ENCODE results near the gene ELMO3.

ELMO3 gene

DNA sequence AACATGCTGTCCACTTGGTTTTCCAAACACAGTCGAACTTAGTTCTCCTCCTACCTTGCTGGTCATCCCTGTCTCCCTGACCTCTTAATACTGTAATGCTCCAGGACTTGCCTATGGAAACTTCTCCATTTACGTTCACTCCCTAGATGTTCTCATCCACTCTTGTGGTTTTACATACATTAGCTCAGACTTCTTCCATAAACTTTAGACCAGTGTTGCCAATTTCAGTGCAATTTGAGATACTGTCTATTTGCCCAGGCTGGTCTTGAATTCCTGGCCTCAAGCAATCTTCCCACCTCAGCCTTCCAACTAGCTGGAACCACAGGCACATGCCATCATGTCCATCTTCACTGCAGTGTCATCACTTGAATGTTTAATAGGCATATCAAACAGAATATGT, 16.6 kb upstream of the ELMO3 start:
- DNase-seq, result no peak

DNA sequence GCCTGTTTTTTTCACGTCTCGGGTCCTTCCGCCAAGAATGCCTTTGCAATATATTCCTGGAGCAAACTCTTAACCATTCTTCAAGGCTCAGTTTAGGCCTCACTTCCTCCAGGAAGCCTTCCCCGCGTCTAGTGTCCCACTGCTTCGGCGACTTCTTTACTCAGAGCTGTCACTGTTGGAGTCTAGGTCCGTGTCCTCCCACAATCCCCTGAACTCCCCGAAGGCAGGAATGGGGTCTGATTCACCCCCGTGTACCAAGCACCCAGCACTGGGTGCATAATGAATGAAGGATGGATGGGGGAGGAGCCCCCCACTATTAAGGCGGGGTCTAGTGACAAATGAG, 15.7 kb upstream of the ELMO3 start:
- DNase-seq, result no peak

DNA sequence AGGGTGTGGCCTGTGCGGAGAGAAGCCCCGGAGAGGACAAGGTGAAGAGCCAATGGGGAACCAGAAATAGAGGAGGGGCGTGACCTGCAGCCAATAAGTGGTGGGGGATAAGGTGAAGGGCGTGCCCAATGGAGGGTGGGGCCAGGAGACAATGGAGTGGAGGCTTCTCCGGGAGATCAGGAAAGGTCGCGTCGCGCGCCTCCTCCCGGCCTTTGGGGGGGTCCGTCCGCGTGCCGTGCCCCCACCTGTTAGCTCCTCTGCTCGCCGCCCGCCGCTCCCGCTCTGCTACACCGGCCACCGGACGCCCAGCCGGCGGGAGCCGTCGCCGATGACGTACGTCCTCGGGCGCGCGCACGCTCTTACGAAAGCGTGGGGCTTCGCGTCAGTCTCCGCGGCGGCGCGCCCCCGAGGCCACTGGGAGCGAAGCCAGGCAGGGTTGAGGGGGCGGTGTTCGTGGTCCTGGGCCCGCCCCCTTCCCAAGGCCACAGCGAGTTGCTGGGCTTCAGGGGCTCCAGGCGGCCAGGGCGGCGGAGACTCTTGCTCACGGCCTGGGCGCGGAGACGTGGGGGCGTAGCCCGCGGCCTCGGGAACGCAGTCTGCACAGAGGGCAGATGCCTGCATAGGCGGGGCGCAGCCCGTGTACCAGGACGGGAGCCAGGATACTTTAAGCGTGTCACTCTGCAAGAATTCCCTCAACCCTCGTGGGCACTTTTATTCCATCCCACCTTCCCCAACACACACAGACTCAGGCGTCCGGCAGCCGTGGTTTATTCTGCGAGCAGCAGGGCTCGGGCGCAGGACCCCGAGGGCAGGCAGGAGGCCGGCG, 15.1 kb upstream of the ELMO3 start, which contains the start of gene MATCAP1:
TSS of gene MATCAP1 (minus strand) at position 337 of the 826 bp plus-strand sequence. CDS start 3,353 bp downstream, outside the sequence.
- peak; percentile 100 for DNase-seq

DNA sequence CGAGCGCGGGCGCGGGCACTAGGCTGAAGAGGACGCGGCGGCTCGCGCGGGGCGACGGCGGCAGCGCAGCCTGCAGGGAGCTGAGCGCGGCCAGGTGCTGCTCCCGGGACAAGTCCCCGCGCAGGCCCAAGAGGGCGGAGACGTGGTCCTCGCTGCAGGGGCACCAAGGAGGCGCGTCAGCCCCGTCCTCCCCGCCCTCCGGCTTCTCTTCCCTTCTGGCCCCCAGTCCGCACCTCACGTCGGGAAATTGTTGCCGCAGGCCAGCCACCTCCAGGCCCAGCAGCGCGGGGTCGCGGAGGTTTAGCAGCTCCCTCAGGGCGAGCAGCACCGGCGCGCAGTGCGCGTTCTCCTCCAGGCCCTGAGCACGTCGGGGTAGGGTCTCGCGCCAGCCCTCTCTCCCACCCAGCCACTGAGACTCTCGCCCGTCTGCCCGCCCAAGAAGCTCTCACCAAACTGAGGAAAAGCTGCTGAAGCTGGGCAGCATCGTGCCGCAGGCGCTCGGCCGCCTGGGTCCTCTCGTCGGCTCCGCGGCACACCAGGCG, 14.4 kb upstream of the ELMO3 start:
- DNase-seq, result peak; percentile 35

DNA sequence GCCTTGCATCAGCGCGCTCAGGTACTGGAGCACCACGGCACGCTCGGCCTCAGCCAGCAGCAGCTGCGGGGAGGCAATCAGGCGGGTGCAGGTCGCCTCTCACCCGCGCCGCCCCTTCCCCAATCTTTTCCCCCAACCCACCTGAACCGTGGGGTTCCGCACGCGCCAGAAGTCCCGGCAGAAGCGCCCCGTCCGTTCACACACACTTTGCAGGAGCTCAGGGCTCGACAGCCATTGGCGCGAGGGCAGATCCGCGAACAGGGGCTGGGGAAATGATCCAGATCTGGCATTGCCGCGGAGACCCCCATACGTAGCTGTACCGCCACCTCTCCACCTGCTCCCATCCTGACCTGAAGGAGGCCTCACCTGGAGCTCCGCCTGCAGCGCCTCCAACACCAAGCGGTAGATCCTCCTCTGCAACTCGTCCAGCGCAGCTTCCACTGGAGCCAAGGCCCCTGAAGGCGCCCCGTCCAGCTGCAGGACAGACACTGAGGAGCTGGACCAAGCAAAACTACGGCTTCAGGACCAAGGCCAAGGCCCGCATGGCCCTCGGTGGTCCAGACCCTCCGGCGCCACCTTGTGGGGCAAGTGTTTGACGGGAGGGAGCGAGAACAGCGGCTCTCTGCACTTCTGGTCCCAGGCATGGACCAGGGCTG, 13.8 kb upstream of the ELMO3 start:
- peak; percentile 70 for DNase-seq

DNA sequence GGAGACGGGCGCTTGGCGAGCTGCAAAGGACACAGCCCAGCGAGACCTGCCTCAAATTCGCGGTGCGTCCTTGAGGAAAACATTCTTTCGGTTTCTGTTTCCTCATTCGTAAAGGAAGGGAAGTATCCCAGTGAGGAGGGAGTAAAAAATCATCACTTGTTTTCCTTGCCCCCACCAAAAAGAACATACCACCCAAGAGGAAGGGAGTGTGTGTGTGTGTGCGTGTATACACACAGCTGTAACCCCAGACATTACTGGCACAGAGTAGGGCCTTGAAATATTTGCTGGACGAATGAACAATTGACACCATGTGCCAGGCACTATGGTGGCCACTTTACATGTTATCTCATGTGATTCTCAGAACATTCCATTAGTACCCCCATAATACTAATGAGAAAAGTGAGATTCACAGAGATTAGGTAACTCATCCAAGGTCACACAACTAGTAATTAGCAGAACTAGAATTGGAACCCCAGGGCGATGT, 13.2 kb upstream of the ELMO3 start:
- no peak for DNase-seq

DNA sequence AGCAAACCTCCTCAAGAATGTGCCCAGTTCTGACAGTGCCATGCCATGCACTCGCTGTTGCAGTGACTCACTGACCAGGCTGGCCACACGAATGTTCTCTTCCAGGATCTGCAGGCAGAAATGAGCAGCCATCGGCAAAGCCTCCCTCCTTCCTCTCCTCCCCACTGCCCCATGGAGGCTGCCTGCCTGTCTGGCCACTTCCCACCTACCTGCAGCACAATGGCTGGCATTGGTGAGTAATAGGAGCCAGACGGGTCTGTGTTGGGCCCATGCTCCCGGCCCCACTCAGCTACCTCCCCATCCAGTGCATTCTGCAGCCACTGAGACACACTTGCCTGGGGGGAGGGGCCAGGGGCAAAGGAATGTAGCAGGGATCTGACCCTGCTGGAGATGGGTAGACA, 12.4 kb upstream of the ELMO3 start:
- no peak for DNase-seq

DNA sequence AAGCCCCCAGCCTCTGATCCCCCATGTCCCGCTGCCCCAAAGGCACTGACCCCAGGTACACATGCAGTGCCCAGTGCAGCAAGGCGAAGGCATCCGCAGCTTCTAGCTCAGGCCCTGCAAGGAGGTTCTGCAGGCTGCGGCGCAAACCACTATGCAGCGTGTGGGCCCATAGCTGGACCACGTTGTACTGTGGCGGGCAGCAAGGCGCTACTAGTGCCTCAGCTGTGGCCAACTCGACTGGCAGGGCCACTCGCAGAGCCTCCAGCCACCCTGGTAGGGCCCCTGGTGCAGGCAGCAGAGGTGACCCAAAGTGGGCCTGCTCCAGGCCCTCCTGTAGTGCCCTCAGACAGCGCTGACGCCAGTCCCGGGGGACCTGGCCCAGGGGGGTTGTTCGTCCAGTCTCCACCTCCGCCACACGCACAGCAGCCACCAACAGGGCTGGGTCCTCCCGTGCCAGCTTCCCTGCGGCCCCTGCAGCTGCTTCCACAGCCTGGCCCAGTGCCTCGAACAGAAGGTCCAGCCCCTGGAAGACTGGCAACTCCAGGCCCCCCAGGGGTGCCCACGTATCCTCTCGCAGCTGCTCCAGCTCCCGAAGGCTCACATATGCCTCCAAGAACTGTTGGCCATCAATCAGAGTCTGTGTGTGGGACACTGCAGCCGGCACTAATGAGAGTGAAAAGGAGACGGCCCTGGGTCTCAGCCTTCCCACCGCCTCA, 11.6 kb upstream of the ELMO3 start:
- no peak for DNase-seq

DNA sequence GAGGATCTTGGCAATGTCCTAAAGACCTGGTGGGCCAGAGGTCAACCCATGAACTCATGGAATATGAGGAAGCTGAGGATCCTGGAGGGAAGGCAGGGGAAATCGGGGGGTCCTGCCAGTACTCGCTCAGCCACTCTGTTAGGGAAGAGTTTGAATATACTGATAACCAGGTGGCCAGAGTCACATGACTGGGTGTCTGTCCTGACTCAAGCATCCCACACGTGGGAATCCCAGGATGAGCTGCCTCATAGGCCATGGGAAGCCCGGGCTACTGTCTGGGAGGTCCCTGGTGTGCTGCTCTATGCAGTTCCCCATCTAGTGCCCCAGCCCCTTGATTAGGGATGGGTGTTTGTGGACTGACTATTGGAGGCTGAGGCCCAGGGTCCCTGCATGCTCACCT, 10.6 kb upstream of the ELMO3 start:
- DNase-seq, result no peak

DNA sequence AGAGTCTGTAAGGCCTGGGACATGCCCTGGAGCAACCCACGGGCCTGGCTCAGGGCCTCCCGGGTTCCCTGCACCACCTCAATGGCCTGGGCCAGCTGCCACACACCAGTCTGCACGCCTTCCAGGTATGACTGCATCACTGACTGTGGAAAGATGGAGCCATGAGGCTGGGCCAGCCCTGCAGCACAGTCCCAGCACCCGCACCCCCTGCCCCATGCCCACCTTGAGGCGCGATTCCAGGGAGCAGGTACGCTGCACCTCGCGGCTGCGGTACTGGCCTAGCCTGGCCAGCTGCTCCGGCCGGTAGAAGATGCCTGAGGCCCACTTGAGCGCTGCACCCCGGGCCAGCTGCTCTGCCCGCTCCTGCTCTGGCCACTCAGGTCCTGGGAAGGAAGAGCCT, 10.1 kb upstream of the ELMO3 start:
- DNase-seq, result no peak

DNA sequence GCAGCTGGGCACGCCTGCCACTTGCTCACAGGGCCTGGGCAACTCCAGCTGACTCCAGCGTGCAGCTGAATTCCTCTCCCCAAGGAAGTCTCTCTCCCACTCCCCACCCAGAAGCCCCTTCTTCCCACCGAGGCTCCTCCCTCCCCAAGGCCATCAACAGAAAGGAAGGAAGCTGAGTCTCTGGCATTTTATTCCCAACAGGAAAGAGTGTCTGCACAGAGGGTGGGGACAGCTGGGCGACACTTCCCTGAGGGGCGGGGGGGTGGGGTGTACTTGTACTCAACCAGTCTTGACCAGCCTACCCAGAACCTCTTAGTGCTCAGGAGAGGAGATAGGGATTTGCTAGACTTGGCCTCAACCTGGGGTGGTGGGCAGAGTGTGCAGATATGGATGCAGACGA, 8.9 kb upstream of the ELMO3 start, which contains the start of gene EXOC3L1:
TSS of gene EXOC3L1 (minus strand) at position 96 of the 400 bp plus-strand sequence. CDS start 460 bp downstream, outside the sequence.
- DNase-seq, result no peak

DNA sequence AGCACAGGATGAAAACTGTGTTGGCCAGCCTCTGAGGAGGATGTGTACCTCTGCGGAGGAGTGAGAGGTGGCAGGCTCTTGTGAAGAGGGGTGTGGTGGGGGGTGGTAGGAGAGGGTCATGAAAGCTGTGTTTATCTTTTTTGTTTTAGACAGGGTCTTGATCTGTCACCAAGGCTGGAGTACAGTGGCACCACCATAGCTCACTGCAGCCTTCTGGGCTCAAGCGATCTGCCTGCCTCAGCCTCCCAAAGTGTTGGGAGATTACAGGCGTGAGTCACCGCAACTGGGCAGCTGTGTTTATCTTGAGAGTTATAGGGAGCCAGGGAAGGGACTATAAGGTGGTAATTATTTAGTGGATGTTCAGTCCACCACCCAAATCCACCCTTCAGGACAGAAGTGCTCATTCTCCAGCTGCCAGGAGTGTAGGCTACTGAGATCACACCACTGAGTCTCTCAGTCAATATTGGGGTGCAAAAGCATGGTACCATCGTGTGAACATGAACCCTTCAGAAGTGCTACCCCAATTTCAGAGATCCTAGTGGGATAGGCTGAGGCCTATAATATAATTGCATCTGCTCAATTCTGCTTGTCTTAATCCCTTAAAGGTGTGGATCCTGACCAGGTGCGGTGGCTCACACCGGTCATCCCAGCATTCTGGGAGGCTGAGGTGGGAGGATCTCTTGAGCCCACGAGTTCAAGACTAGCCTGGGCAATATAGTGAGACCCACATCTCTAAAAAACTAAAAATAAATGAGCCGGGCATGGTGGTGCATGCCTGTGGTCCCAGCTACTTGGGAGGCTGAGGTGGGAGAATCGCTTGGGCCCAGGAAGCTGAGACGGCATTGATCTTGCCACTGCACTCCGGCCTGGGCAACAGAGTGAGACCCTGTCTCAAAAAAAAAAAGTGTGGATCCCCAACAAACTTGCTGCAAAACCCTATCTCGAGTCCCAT, 8.2 kb upstream of the ELMO3 start:
- no peak for DNase-seq

DNA sequence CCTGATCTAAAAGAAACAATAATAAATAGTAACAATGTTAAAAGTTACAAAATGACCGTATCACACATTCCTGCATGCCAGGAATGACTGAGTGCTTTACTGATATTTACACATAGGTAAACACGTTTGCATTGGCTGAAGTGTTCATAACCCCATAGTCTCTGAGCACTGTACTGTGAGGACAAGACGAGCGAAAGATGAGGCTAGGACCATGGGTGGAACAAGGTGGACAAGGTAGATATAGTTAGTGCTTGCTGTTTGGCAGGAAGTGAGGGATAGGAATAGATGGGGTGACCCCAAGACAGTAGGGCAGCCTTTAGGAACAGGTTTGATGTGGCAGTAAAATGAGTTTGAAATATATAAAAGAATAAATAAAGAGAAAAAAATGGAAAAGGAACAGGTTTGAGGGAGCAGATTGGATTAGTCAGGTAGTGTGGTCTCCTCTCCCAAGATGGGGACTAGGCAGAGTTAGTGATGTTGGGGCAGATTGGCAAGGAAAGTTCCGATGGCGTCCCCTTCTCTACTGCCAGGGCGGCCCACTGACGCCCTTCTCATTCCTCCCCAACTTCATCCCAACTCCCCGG, 7.4 kb upstream of the ELMO3 start:
- DNase-seq, result no peak

DNA sequence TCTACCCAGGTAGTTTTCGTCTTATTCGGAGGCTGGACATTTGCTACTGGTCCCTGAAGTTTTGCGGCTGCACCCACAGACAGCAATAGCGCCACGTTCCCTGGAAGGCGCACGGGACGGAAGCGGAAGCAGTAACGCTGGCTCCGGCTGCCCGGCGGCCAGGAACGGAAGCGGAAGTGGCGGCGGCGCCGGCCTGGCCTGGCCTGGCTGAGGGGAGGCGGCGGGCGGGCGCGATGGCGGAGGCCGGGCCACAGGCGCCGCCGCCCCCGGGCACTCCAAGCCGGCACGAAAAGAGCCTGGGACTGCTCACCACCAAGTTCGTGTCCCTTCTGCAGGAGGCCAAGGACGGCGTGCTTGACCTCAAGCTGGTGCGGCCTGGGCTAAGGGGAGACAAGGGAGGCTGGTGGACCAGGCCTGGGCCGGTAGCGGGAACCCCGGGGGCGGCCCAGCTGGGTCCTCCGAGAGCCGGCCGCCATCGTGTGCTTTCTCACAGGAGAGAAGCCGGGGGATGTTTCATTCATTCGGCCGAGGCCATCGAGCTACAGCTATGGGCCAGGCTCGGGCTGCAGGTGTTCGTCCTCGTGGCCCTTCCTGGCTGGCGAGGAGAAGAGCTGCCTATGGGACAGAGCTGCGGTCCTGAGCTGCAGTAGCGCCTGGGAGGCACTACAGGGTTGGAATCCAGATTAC, 6.8 kb upstream of the ELMO3 start, which contains the start of gene E2F4:
TSS of gene E2F4 (plus strand) at position 161 of the 687 bp plus-strand sequence. CDS start at position 234, 73 bp downstream.
- DNase-seq, result peak; percentile 78

DNA sequence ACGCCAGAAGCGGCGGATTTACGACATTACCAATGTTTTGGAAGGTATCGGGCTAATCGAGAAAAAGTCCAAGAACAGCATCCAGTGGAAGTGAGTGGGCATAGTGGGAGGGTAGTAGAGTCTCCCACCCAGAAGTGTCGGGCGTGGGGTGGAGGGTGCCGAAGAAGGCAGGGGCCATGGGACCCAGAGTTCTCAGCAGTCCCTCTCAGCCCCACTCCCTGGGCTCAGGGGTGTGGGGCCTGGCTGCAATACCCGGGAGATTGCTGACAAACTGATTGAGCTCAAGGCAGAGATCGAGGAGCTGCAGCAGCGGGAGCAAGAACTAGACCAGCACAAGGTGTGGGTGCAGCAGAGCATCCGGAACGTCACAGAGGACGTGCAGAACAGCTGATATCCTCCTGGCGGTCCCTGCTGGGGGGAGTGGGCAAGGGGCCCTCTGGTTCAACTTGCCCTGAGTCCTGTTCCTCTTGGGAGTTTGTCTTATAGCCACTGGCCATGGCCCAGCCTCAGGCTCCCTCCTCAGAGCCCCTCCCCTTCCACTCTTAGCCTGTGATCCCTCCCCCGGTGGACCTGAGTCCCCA, 6.1 kb upstream of the ELMO3 start:
- no peak for DNase-seq

DNA sequence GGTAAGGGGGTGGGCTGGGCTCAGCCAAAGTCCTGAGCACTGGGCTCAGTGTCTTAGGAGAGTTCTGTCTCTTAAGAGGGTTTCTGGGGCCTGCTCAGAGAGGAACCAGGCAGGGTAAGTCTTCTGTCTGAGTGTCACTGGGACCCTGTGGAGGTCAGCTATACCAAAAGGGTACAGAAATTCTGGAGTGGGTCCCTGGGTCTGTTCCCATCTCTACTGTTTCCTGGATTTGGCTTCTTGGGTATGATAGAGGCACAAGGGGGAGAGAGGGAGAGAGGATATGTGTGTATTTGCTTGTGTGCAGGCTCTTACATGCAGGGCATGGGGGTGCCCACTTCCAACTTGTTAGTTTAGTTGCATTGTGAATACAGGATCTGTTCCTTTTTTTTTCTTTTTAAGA, 5.4 kb upstream of the ELMO3 start:
- no peak for DNase-seq

DNA sequence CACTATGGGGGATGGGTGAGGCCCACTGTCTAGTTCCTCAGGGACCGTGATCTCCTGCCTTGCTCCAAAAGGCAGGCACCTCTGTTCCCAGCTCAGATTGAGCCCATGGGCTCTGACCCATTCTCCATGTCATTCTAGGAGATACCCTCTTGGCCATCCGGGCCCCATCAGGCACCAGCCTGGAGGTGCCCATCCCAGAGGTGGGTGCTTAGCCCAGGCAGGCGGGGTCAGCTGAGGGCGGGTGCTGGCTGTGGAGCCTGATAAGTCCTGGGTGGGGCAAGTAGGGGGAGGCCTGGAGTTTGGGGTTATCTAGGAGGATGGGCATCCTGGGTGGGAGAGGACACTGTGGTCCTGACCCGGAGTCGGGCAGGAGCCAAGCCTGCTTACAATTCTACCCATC, 4.7 kb upstream of the ELMO3 start:
- DNase-seq, result no peak

DNA sequence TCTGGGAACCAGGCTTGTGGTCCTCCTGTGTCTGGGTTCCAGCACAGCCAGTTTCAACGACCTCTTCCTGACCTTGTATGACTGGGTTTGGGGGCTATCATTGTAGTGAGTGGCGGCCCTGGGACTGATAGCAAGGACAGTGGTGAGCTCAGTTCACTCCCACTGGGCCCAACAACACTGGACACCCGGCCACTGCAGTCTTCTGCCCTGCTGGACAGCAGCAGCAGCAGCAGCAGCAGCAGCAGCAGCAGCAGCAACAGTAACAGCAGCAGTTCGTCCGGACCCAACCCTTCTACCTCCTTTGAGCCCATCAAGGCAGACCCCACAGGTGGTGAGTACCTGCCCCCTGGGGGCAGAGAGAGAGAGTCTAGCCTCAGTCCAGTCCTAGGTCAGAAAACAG, 3.3 kb upstream of the ELMO3 start:
- DNase-seq, result no peak

DNA sequence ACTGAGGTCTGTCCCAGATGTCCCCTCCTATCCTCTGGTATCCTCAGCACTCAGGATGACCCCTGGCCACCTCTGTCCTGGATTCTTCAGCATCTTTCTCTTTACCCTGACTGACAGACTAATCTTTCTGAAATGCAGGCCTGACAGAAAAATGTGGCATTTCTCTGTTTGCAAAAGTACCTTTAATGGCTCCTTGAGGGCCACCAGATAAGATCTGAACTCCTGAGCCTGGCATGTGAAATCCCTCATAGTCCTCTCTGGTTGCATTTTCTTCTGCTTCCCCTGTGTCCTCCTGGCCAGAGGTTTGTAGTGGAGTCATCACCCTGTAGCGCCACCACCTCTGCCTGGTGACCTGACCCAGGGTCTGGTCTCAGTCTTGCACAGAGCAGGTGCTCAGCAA, 2.0 kb upstream of the ELMO3 start:
- DNase-seq, result no peak

DNA sequence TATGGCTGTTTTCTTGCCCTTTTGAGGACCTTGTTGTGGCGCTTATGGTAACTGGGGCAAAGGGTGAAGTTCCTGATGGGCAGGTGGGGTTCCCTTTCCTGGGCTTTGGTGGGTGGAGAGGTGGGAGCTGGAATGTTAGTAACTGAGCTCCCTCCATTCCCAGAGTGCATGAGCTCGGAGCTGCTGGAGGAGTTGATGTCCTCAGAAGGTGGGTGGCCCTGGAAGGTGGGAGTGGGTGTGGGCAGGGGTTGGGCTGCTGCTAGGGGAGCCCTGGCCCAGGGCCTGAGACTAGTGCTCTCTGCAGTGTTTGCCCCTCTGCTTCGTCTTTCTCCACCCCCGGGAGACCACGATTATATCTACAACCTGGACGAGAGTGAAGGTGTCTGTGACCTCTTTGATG, 1.2 kb upstream of the ELMO3 start:
- no peak for DNase-seq
